ENCODE data around the gene C1R.

DNA sequence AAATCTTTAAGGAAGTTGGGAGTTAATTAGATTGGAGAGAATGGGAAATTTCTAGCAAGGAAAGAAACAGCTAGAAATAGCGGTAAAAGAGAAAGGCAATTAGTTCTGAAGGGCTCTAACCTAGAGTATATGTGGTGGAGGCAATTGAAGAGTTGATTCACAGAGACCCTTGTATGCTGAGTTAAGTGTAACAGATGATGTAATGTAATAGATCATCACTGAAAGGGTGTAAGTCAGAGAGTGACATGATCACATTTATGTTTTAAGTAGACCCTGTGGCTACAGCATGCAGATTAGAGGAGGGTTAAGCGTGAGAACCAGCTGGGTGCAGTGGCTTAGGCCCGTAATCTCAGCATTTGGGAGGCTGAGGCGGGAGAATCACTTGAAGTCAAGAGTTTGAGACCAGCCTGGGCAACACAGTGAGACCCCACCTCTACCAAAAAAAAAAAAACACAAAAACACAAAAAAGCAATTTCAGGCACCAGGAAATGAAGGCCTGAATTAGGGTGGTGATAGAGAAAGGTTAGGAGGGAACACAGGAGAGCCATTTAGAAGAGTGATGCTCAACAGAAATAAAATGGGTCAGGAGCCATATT is 33.5 kb upstream of the C1R start:
- TF ChIP-seq YY1 (IDR thresholded peaks at IDR 0.05; ENCODE audit: insufficient read depth, insufficient read length) (no peak), ZNF274 (IDR thresholded peaks at IDR 0.05; ENCODE audit: low read depth, low read length) (no peak), SUZ12 (IDR thresholded peaks at IDR 0.05; ENCODE audit: extremely low read depth, insufficient read depth, insufficient read length) (no peak)

All from NT2/D1 (cell line).